Endothelial cell of umbilical vein (primary cell): ENCODE measurements around the gene PPP1R13B. TPM values are rescaled to one million over a fixed set of nuclear protein-coding genes. Genes with fewer than 3 reads are reported as not detected.

ENCODE experiments used
- BruUV-seq: library from RNA; stranded (reverse); fragments of 400-500 nt; replicated peaks from 2 replicates; lab custom pipeline; 2021; lab: Mats Ljungman, UMichigan
- CTCF ChIA-PET: fragments of 300-600, 350-600 bp; sonication (Branson Sonifier 250); formaldehyde crosslinking; loops from one replicate; lab custom pipeline; 2021; ENCODE audit warnings: antibody characterized with exemption, inconsistent platforms; lab: Charles Lee
- POLR2A ChIA-PET: fragments of 300-600, 350-600 bp; sonication (Branson Sonifier 250); formaldehyde crosslinking; loops from one replicate; lab custom pipeline; 2021; ENCODE audit warnings: antibody characterized with exemption, inconsistent platforms; lab: Charles Lee
- DNase-seq: peaks from one replicate; pipeline ENCODE4 v3.0.0-alpha.2; 2011; ENCODE audit warnings: low read depth, low spot score
- FAIRE-seq: peaks from 2 replicates; lab custom pipeline; 2011; peaks lifted over from hg19 to GRCh38; lab: Jason Lieb, UNC
- H2AFZ ChIP-seq: 2 replicates; pipeline ENCODE4 v1.6.0; 2012; ENCODE audit warnings: low read depth, low read length, control low read depth, inconsistent platforms
- H3K27ac ChIP-seq: 2 replicates; pipeline ENCODE4 v1.5.1; 2011; ENCODE audit warnings: low read depth, mild to moderate bottlenecking, control low read depth, low read length, moderate library complexity; ENCODE audit not compliant: insufficient read depth
- H3K27me3 ChIP-seq, 2 experiments: 2 replicates each; pipeline versions ENCODE4 v1.6.0 to v1.6.1; 2011; ENCODE audit warnings: low read length in 2 of 2, mixed read lengths in 1 of 2; ENCODE audit not compliant: control insufficient read depth in 2 of 2, insufficient read depth in 2 of 2
- H3K36me3 ChIP-seq, 2 experiments: 2 replicates in 1 of 2; 3 replicates in 1 of 2; pipeline ENCODE4 v1.5.1; 2011; ENCODE audit warnings: low read length in 2 of 2, mild to moderate bottlenecking in 1 of 2, moderate library complexity in 1 of 2; ENCODE audit not compliant: control insufficient read depth in 2 of 2, insufficient read depth in 2 of 2; ENCODE audit errors: extremely low read depth in 1 of 2
- H3K4me1 ChIP-seq: 3 replicates; pipeline ENCODE4 v1.5.1; 2011; ENCODE audit warnings: mild to moderate bottlenecking, low read length; ENCODE audit not compliant: control insufficient read depth, insufficient read depth; ENCODE audit errors: extremely low read depth
- H3K4me2 ChIP-seq: 2 replicates; pipeline ENCODE4 v1.6.1; 2011; ENCODE audit warnings: low read length, control low read depth, mixed read lengths; ENCODE audit not compliant: insufficient read depth
- H3K4me3 ChIP-seq, 3 experiments: fragments of 200-600 bp in 1 of 3; sonication (generic), shearing (Covaris generic) in 1 of 3; replicated peaks in 1 of 3; 2 replicates each; pipeline ENCODE4 v1.5.1; 2011 to 2016; ENCODE audit warnings: control low read depth in 3 of 3, low read length in 3 of 3, mild to moderate bottlenecking in 2 of 3, inconsistent platforms in 1 of 3, low read depth in 1 of 3, moderate library complexity in 1 of 3; ENCODE audit not compliant: insufficient read depth in 1 of 3
- H3K79me2 ChIP-seq: 2 replicates; pipeline ENCODE4 v1.6.0; 2012; ENCODE audit warnings: low read length, inconsistent platforms; ENCODE audit not compliant: control insufficient read depth, insufficient read depth
- H3K9ac ChIP-seq: replicated peaks from 2 replicates; pipeline ENCODE3; 2011; ENCODE audit warnings: low read length, control low read depth; ENCODE audit not compliant: insufficient read depth; ENCODE audit errors: extremely low read depth
- H3K9me1 ChIP-seq: replicated peaks from 3 replicates; pipeline ENCODE4 v1.6.0; 2011; ENCODE audit warnings: mild to moderate bottlenecking, low read length; ENCODE audit not compliant: control insufficient read depth, insufficient read depth; ENCODE audit errors: extremely low read depth
- H3K9me3 ChIP-seq: replicated peaks from 2 replicates; pipeline ENCODE4 v1.5.1; 2012; ENCODE audit warnings: low read length, inconsistent platforms; ENCODE audit not compliant: control insufficient read depth, insufficient read depth
- H4K20me1 ChIP-seq: replicated peaks from 2 replicates; pipeline ENCODE3; 2011; ENCODE audit warnings: mild to moderate bottlenecking, low read length; ENCODE audit not compliant: control insufficient read depth, insufficient read depth; ENCODE audit errors: extremely low read depth
- CTCF ChIP-seq, 2 donors: IDR thresholded peaks; 1 replicate in 1 of 2; 2 replicates in 1 of 2; pipeline ENCODE4 v1.5.1; 2011; ENCODE audit warnings: low read length in 2 of 2, mild to moderate bottlenecking in 2 of 2, moderate library complexity in 2 of 2, control low read depth in 1 of 2, inconsistent platforms in 1 of 2, low read depth in 1 of 2; ENCODE audit not compliant: insufficient read depth in 1 of 2; ENCODE audit errors: extremely low read depth in 1 of 2
- EZH2 ChIP-seq: IDR thresholded peaks from 2 replicates; pipeline ENCODE4 v1.6.1; 2012; ENCODE audit warnings: borderline replicate concordance, low read depth, mild to moderate bottlenecking, moderate library complexity, low read length, inconsistent platforms; ENCODE audit not compliant: severe bottlenecking
- FOS ChIP-seq: IDR thresholded peaks from 2 replicates; pipeline ENCODE4 v1.6.1; 2011; ENCODE audit warnings: mild to moderate bottlenecking, low read length, moderate library complexity, borderline replicate concordance; ENCODE audit not compliant: insufficient read depth
- GATA2 ChIP-seq: IDR thresholded peaks from 2 replicates; pipeline ENCODE4 v1.7.0; 2011; ENCODE audit warnings: low read depth, mild to moderate bottlenecking, moderate library complexity, mixed read lengths, low read length; ENCODE audit not compliant: insufficient read length, insufficient read depth
- JUN ChIP-seq: IDR thresholded peaks from 2 replicates; pipeline ENCODE4 v1.6.1; 2011; ENCODE audit warnings: borderline replicate concordance, low read depth; ENCODE audit not compliant: insufficient read length, insufficient read depth
- MYC ChIP-seq: IDR thresholded peaks from one replicate; pipeline ENCODE4 v1.6.1; 2011; ENCODE audit warnings: mild to moderate bottlenecking, low read depth, low read length
- POLR2A ChIP-seq: IDR thresholded peaks from 2 replicates; pipeline ENCODE4 v1.6.1; 2012; ENCODE audit warnings: low read depth, mild to moderate bottlenecking, control low read depth, low read length
- POLR2AphosphoS5 ChIP-seq: IDR thresholded peaks from 2 replicates; pipeline ENCODE4 v1.6.1; 2012; ENCODE audit warnings: low read depth, mild to moderate bottlenecking, control low read depth, low read length, moderate library complexity; ENCODE audit not compliant: insufficient read depth
- dilution Hi-C: fragments of 300-500 bp; cut with MboI; formaldehyde crosslinking; loops from one replicate; pipeline ENCODE4 v1.15.0; 2019; ENCODE audit warnings: low sequenced_read_pairs; ENCODE audit not compliant: extremely low pct_ligation_motif_present
- intact Hi-C: fragments of 100-400 bp; cut with micrococcal nuclease; formaldehyde crosslinking; loops from one replicate; pipeline ENCODE4 v1.10.0; 2022
- polyA plus RNA-seq, 4 experiments: library from polyadenylated mRNA; depleted of rRNA in 3 of 4; stranded (reverse) in 3 of 4; unstranded in 1 of 4; fragments of >200 nt; gene quantifications; 2 replicates each; pipeline versions ENCODE4 v1.2.1 to v1.2.3, GENCODE V29; 2011 to 2012; ENCODE audit warnings: missing spikeins in 1 of 4
- total RNA-seq: library from RNA; stranded (reverse); gene quantifications from 2 replicates; pipeline ENCODE4 v1.2.3, GENCODE V29; 2021
- TF ChIP-seq, protein P1 (sequence below): IDR thresholded peaks from 2 replicates; pipeline ENCODE4 v1.6.1; 2011; ENCODE audit not compliant: insufficient read depth, insufficient read length

Gene PPP1R13B
- total and polyA plus RNA-seq, 2 donors (not counting 3 experiments of a cell fraction or from before 2014, with no cell fraction given): 10.0 to 30.0 TPM

GRCh38 chr14:103753774-103754173 lies 93.6 kb downstream of the PPP1R13B start:
- H3K27me3 ChIP-seq: no peaks in the 10 kb centered on the region
- FAIRE-seq (no peak), DNase-seq (no peak)
- no peaks in the 10 kb centered on the region for H3K9me3 ChIP-seq
- H3K27ac ChIP-seq: no peak overlapping the region
- no peaks in the 10 kb centered on the region for H3K9me1 ChIP-seq
- dilution Hi-C loops: no loop called here
- no peaks in the 10 kb centered on the region for H4K20me1 ChIP-seq
- H2AFZ ChIP-seq: no peak overlapping the region
- no peak overlapping the region for H3K9ac ChIP-seq
- H3K4me3 ChIP-seq: no peak overlapping the region
- no peaks in the 10 kb centered on the region for H3K79me2 ChIP-seq
- no peaks in the 10 kb centered on the region for H3K36me3 ChIP-seq
- TF ChIP-seq GATA2 (no peak), CTCF (IDR thresholded peaks at IDR 0.05; ENCODE audit: extremely low read depth in 1 of 2, insufficient read depth in 1 of 2, low read depth in 1 of 2, low read length in 2 of 2) (no peak), POLR2A (no peak), MYC (no peak), EZH2 (no peak), FOS (no peak), POLR2AphosphoS5 (no peak), JUN (no peak)
- TF ChIP-seq, protein P1, sequence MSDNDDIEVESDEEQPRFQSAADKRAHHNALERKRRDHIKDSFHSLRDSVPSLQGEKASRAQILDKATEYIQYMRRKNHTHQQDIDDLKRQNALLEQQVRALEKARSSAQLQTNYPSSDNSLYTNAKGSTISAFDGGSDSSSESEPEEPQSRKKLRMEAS: no peak
- POLR2A ChIA-PET: no interaction called here
- CTCF ChIA-PET: interaction anchor here (1.0 to 1.3 kb wide), 4 partner anchors 21 to 147 kb away, joined by 3 to 5 read pairs (median 4); no protein-coding TSS in a partner anchor
- peaks cover 38% of the 10 kb centered on the region for H3K4me1 ChIP-seq
- intact Hi-C loops: no loop called here
- no peak overlapping the region for H3K4me2 ChIP-seq
- BruUV-seq: no TSS peak
